ENCODE measurements around the gene PKN2. TPM values are rescaled to one million over a fixed set of nuclear protein-coding genes. Genes with fewer than 3 reads are reported as not detected.

PKN2 gene
- total and polyA plus RNA-seq, 2 of the 8 experiments (the other 6 are each of a cell fraction or from before 2014, with no cell fraction given), result 7.8 to 32.0 TPM

- Histone ChIP-seq H2AFZ (ENCODE audit: low read length) (no peak overlapping the region), H3K4me2 (ENCODE audit: insufficient read depth in 1 of 2, low read depth in 2 of 2, low read length in 2 of 2) (no peak overlapping the region), H3K4me3 (ENCODE audit: extremely low read depth in 1 of 4, insufficient read depth in 2 of 4, low read depth in 3 of 4, low read length in 4 of 4) (no peak overlapping the region), H3K18ac (ENCODE audit: extremely low read depth, low read length) (no peak overlapping the region), H3K14ac (ENCODE audit: insufficient read length) (no peak overlapping the region), H3K27ac (ENCODE audit: low read depth, low read length) (no peak overlapping the region), H3K4ac (replicated peaks; ENCODE audit: insufficient read length, low read depth, low read length) (no peak overlapping the region), H4K20me1 (replicated peaks in 1 of 2; ENCODE audit: control insufficient read depth in 1 of 2, insufficient read depth in 2 of 2, low read length in 2 of 2) (no peaks in the 10 kb centered on the region), H3K36me3 (ENCODE audit: control insufficient read depth in 2 of 4, insufficient read depth in 4 of 4, low read length in 3 of 4) (no peaks in the 10 kb centered on the region), H3K79me2 (ENCODE audit: control insufficient read depth in 1 of 2, insufficient read depth in 2 of 2, low read length in 2 of 2) (no peaks in the 10 kb centered on the region), H3K79me1 (ENCODE audit: low read depth, low read length) (no peaks in the 10 kb centered on the region), H2BK5ac (ENCODE audit: low read depth, low read length) (no peak overlapping the region), H3K56ac (replicated peaks; ENCODE audit: insufficient read length, low read depth, low read length) (no peak overlapping the region), H3K27me3 (replicated peaks in 1 of 4; ENCODE audit: control insufficient read depth in 3 of 4, extremely low read depth in 1 of 4, insufficient read depth in 3 of 4, low read length in 3 of 4) (peaks cover 0 to 1% (median 0%) of the 10 kb centered on the region in 4 experiments; a peak in 1 of 7 replicates), H3K4me1 (replicated peaks in 1 of 4; ENCODE audit: control insufficient read depth in 3 of 4, insufficient read depth in 4 of 4, low read length in 3 of 4) (no peaks in the 10 kb centered on the region), H2BK120ac (replicated peaks; ENCODE audit: low read depth, low read length) (no peak overlapping the region), H4K91ac (replicated peaks; ENCODE audit: insufficient read length, low read length) (no peak overlapping the region), H2BK12ac (ENCODE audit: low read depth, low read length) (no peak overlapping the region), H3K9me3 (ENCODE audit: insufficient read depth in 2 of 2, low read depth in 1 of 2, low read length in 1 of 2) (no peaks in the 10 kb centered on the region), H2AK5ac (ENCODE audit: low read depth, low read length) (no peak overlapping the region), H3K23me2 (ENCODE audit: low read depth, low read length) (no peaks in the 10 kb centered on the region), H4K5ac (ENCODE audit: insufficient read length, low read depth, low read length) (no peak overlapping the region), H2BK15ac (ENCODE audit: low read length) (no peak overlapping the region), H4K8ac (ENCODE audit: extremely low read depth, insufficient read depth, low read length) (no peak overlapping the region), H3K9ac (replicated peaks in 1 of 4; ENCODE audit: extremely low read depth in 1 of 4, low read depth in 3 of 4, low read length in 3 of 4) (no peak overlapping the region), H3K23ac (ENCODE audit: insufficient read length) (no peak overlapping the region), H2BK20ac (ENCODE audit: low read length) (no peak overlapping the region)
- 83% methylated on average over 3 of the region's 3 CpGs; no CpG with 5 or more reads in 1 of the 2 experiments for WGBS, 2 experiments (ENCODE audit: extremely low coverage in 1 of 2, insufficient coverage in 1 of 2, insufficient read length in 1 of 2, insufficient replicate concordance in 2 of 2, low coverage in 1 of 2, low lambda C conversion rate in 2 of 2, missing lambda C conversion rate in 1 of 2)
- no peak for FAIRE-seq
- ChIA-PET CTCF (ENCODE audit: partially characterized antibody) (interaction anchor here (1.2 to 6.0 kb wide), 5 partner anchors 8 to 52 kb away, joined by 3 to 43 read pairs (median 5); no protein-coding TSS in a partner anchor), POLR2A (ENCODE audit: partially characterized antibody) (interaction anchor here (1.1 kb wide), 1 partner anchor 14 kb away, joined by 3 read pairs; no protein-coding TSS in a partner anchor)
- no peak for DNase-seq (ENCODE audit: low read depth in 1 of 2, low spot score in 2 of 2)
- no peak for TF ChIP-seq TEAD4 (IDR thresholded peaks at IDR 0.05; ENCODE audit: low read depth, low read length)
- no peak for TF ChIP-seq POLR2AphosphoS5 (IDR thresholded peaks at IDR 0.05; ENCODE audit: low read depth, low read length)
- no peak for TF ChIP-seq BCL11A (IDR thresholded peaks at IDR 0.05; ENCODE audit: low read depth in 2 of 2, low read length in 2 of 2)
- no peak for TF ChIP-seq SAP30 (IDR thresholded peaks at IDR 0.05; ENCODE audit: insufficient read depth, insufficient replicate concordance, low read length)
- no peak for TF ChIP-seq SIRT6 (IDR thresholded peaks at IDR 0.05; ENCODE audit: low read length)
- no peak for TF ChIP-seq HDAC6 (IDR thresholded peaks at IDR 0.05; ENCODE audit: low read depth, low read length)
- TF ChIP-seq BRCA1 (IDR thresholded peaks at IDR 0.05; ENCODE audit: low read depth, low read length), result no peak
- TF ChIP-seq GTF2F1 (IDR thresholded peaks at IDR 0.05; ENCODE audit: borderline replicate concordance, low read depth, low read length), result no peak
- TF ChIP-seq SIX5 (IDR thresholded peaks at IDR 0.05; ENCODE audit: low read depth, low read length), result no peak
- TF ChIP-seq SP2 (IDR thresholded peaks at IDR 0.05; ENCODE audit: low read length), result no peak
- TF ChIP-seq CHD1 (IDR thresholded peaks at IDR 0.05; ENCODE audit: low read depth, low read length), result no peak
These were observed 25.7 kb upstream of the PKN2 start for GRCh38 chr1:88658419-88658818.

Data from H1 (cell line).